HuH-7.5 (cell line): Measurements from ENCODE around the gene CENPP.
"Not testable (repeated sequence)": the region's sequence is repeated elsewhere in the genome, so short reads cannot be mapped to it uniquely, and the experiment has no call there.

ENCODE experiments used
- DNase-seq: peaks from one replicate; pipeline ENCODE4 v3.0.0; 2011; ENCODE audit warnings: low spot score

The CENPP gene

DNA sequence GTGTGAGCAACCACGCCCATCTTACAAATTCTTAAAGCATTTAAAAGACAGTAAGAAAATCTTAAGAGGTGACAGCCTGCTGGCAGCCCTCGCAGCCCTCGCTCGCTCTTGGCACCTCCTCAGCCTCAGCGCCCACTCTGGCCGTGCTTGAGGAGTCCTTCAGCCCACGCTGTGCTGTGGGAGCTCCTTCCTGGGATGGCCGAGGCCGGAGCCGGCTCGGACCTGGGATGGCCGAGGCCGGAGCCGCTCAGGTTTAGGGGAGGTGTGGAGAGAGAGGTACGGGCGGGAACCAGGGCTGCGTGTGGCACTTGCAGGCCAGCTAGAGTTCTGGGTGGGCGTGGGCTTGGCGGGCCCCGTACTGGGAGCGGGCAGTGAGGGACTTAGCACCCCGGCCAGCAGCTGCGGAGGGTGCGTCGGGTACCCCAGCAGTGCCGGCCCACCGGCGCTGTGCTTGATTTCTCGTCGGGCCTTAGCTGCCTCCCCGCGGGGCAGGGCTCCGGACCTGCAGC is 219.3 kb downstream of the CENPP start:
- DNase-seq = no peak

DNA sequence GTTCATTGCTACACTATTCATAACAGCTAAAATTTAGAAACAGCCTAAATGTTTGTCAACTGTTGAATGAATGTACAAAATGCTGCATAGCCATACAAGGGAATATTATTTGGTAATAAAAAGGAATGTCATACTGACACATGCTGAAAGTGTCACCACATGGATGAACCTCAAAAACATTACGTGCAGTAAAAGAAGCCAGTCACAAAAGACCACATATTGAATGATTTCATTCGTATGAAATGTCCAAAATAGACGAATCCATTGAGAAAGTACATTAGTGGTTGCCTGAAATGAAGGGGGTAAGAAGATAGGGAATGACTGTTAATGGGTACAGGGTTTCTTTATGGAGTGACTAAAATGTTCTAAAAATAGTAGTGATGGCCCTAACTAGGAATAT is 221.6 kb downstream of the CENPP start:
- no peak for DNase-seq

DNA sequence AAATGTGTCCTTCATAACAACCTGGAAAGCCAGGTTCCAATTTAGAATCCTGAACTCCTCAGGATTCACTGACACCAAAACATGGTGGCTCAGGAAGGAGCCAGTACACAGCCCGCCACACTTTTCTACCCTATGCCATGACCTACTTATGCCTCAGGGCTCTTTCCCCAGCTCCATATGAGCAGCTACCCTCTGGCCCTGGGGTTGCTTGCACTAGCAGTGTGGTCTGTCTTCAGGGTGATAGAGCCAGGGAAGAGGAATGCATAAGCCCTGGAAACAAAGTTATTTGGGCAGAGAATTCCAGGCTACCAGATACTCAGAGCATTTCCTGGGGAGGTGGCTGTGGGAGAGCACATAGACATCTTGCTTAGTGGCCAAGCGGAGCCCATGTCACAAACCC is 225.0 kb downstream of the CENPP start:
- no peak for DNase-seq

DNA sequence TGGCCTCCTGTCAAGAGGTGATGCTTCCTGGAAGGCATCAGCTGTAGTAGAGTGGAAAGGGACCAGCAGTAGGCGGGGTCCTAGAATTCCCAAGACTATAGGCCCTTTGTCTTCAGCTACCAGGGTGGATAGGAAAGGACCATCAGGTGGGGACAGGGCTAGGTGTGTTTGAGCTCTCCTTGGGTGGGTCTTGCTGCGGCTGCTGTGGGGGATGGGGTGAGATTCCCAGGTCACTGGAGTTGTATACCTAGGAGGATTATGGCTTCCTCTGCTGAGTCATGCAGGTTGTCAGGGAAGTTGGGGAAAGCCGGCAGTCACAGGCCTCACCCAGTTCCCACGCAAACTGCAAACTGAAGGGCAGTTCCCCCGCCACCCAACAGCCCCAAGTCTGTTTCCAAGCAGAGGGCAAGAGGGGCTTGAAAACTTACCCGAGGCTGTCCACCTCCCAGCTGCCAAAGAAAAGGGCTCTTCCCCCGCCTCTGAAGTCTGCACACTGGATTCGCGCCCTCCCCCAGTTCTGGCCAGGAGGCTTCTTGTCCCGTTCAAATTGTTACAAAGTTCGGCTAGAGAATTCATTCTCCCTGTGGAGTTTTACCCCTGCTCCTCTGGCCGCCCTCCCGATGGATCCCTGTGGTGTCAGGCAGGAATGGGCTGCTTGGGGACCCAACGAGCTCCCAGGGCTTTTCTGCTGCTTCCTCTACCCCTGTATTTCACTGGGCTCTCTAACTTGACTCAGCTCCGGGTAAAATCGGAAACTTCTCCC is 233.0 kb downstream of the CENPP start:
- no peak for DNase-seq

DNA sequence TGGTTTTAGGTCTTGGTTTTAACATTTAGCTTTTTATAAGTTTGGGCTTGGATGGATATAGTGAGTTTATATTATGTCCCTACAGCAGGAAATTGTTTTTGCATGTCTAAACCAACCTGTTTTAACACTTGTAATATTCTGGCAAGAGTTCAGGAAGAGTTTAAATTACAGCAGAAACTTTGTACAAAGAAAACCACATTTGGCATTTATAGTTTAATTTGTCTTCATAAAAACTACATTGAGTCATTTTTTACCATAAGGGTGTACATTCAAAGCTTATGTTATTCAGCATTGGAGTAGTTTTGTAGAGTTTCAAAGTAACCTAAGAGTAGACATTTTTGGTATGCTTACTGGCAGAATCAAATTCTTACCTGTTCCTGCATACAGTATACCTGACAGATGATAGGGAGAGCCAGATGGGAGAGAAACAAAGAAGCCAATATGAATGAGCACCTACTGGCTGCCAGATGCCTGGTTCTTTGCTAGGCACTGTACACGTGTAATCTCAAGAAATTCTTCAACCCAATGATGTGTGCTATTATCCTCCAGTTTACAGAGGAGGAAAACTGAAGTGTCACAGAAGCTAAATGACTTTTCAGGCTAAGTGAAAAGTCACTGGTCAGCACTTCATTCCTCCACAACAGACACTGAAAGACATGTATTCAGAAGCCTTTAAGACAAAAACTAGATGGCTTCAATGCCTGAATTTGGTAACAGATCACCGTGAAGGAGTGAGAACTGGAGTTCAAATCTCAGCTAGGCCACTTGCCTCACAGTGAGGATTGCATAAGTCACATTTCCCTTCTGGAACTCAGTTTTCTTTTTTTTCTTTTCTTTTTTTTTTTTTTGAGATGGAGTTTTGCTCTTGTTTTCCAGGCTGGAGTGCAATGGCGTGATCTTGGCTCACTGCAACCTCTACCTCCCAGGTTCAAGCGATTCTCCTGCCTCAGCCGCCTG is 235.9 kb downstream of the CENPP start:
- DNase-seq = no peak

DNA sequence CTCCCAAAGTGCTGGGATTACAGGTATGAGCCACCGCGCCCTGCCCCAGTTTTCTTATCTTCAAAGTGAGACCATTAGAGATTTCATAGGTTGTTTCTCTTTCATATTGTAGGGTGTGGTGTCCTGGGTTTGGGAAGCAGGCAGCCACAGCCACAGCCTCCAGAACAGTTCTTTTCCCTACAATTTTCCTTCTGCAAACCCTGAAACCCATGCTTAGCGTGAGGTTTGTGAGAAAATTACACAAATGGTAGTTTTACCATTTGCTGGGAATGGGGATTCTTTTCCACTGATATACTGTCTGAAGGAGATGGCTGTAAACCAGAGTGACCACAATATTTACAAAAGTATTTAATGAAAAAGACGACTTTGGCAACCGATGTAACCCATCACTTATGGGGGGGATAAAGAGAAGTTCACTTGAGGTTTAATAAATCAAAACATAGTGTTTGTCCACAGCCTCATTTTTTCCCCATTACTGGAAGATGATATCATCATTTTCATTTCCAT is 236.8 kb downstream of the CENPP start:
- no peak for DNase-seq

DNA sequence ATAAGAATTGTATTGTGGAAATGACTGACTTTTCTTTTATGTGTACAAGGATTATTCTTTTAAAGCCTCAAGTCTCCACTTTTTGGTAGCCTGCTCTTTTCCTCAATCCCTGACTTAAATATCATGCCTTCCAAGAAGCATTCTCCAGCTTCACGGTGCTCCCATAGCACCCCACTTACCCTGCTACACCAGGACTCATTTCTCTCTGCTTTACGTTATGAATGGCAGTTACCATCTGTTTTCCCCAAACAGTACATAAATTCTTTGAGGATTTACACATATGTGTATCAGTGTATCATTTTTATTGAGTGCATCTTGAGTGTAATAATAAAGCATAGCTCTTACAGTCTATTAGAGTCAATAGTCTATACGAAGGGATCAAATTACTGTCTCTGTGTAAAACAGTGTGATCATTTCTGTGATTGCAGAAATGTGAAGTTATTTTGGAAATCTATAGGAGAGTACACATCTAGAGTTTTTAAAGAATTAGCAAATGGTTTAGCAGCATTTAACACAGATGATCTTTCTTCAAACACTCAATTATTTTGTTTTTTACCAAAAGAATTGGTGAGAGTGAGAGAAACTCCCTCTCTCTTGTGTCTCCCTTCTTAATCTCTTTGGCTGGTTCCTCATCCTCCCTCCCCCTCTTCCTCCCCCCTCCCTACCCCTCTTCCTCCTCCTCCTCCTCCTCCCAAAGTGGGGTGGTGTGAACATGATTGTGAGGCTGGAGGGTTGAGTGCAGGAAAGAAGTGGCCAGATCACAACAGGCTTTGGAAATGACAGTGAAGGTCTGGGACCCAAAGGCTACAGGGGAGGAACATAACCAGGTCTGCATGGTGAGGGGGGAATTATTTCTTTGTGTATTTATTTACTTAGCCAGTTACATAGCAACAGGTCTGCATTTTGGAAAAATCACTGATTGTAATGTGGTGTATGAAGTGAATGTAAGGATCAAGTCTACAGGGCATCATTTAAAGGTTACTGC is 237.7 kb downstream of the CENPP start:
- DNase-seq = no peak

DNA sequence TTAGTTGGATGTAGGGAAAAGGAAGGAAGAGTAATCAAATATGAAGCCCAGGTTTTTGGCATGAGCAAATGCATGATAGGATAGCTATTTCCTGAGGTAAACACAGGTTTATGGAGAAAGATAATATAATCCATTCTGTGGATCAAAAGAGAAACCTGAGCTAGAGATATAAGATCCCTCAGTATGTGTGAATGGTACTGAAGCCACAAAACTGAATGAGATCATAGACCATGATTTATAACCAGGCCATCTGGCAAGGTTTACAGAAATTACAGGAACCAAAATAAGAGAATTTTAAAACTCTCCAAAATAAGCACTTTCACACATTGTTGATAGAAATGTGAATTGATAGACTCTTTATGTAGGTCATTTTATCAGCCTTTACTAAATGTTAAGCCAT is 238.8 kb downstream of the CENPP start:
- DNase-seq = no peak

DNA sequence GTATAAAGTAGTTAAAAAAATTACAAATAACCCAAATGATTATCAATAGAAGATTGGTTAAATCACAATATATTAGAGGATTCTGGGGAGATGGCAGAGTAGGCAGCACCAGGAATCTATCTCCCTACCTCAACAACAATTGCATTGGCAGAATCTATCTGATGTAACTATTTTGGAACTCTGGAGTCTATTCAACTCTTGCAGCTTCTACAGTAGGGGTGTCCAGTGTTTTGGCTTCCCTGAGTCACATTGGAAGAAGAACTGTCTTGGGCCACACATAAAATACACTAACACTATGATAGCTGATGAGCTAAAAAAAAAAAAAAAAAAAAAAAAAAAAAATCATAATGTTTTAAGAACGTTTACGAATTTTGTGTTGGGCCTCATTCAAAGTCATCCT is 239.2 kb downstream of the CENPP start:
- DNase-seq = no peak

DNA sequence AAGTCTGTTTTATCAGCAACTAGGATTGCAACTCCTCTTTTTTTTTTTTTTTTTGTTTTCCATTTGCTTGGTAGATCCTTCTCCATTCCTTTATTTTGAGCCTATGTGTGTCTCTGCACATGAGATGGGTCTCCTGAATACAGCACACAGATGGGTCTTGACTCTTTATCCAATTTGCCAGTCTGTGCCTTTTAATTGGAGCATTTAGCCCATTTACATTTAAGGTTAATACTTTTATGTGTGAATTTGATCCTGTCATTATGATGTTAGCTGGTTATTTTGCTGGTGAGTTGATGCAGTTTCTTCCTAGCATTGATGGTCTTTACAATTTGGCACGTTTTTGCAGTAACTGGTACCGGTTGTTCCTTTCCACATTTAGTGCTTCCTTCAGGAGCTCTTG is 246.1 kb downstream of the CENPP start:
- not testable (repeated sequence) for DNase-seq

DNA sequence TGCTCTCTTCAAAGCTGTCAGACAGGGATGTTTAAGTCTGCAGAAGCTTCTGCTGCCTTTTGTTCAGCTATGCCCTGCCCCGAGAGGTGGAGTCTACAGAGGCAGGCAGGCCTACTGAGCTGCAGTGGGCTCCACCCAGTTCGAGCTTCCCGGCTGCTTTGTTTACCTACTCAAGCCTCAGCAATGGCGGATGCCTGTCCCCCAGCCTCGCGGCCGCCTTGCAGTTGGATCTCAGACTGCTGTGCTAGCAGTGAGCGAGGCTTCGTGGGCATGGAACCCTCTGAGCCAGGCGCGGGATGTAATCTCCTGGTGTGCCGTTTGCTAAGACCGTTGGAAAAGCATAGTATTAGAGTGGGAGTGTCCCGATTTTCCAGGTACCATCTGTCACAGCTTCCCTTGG is 247.9 kb downstream of the CENPP start:
- not testable (repeated sequence) for DNase-seq

DNA sequence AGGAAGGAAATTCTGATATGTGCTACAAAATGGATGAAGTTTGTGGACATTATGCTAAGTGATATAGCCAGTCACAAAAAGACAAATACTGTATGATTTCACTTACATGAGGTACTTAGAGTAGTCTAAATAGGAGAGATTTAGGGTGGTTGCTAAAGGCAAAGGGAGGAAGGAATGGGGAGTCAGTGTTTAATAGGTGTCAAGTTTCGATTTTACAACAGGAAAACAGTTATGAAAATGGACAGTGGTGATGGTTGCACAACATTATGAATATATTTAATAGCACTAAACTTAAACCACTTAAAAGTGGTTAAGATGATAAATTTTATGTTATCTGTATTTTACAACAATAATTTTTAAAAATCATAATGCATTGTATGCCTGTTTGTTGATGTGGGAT is 250.4 kb downstream of the CENPP start:
- no peak for DNase-seq

DNA sequence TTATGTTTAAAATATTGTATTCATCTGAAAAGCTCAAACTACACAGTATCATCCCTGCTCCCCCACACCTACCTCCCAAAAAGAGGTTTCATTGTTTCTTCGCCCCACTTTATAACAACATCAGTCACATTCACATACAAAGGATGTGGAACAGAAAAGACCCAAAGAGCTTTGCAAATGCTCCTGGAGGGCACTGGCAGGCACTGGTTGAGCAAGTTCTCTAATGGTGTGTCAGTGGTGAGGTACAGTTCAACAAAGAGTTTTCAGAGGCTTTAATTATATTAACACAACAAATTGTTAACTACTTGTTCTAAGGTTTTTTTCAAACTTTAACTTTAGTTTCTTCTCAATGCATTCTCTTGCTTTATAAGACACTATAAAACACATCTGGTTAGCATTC is 264.2 kb downstream of the CENPP start:
- no peak for DNase-seq

DNA sequence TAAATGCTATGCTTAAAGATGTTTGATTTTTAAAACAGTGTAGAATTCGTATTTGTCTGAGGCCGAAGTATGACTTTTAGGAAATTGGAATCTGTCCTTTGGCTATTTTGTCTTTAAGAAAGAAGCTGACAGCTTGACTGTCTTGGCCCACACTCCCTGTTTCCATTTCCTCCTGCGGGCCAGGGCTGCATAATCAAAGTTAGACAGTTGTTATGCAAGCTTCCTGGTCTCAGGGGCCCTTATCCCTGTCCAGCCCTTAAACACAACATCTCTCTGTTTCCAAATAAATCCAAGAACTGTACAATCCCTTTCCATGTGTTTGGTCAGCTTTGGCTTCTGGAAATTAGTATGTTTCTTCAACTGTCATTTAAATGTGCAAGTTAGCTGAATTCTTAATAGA is 264.6 kb downstream of the CENPP start:
- DNase-seq = no peak

DNA sequence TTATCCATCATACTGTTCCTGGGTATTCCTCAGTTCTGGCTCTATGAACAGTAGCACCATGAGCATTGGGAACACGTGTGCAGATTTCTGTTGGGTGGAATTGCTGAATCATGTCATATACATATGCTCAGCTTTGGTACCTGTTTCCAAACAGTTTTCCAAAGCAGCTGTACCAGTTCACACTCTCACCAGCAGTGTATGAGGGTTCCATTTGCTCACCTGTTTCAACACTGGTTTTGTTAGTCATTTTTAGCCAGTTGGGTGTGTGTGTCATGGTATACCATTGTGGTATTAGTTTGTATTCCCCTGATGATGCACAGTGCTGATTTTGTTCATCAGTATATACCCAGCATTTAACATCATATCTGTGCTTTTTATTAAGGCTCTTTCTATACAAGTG is 266.8 kb downstream of the CENPP start:
- DNase-seq = no peak

DNA sequence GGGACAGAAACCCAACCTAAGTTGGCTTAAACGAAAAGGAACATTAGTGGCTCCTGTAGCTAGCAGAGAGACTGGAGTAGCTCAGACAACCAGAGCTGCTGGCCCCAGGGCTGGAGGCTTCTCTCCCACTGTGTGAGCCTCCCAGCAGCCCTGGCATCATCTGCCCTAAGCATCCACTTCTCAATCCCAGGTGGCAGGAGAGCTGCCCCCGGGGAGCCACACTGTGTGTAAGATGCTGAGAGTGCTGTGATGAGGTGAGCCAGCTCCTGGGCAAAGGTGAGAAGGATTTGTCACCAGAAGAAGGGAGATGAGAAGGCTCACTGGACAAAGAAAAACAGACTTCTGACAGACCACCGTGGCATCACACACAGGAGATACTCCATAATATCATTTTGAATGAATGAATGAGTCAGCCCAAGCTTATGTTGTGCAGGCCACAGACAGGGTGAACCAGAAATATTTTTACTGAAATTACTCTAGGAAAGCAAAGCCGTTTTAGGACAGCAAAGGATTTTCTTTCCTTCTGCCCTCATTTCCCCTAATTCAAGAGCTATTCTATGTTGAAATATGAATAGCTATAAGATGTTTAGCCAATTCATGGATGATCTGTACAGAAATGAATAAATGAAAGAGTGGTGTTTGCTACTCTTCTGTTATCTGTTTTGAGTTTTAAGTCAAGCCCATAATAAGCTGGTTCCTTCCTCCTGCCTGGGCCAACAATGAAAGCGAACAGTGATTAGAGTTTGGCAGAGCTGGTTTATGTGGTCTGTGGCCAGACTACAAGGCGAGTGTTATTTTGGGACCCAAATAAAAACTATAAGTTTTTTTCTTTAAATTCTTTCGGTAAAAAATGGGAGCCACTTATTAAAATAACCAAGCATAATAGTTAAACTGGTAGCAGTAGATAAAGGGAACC is 267.5 kb downstream of the CENPP start:
- no peak for DNase-seq

DNA sequence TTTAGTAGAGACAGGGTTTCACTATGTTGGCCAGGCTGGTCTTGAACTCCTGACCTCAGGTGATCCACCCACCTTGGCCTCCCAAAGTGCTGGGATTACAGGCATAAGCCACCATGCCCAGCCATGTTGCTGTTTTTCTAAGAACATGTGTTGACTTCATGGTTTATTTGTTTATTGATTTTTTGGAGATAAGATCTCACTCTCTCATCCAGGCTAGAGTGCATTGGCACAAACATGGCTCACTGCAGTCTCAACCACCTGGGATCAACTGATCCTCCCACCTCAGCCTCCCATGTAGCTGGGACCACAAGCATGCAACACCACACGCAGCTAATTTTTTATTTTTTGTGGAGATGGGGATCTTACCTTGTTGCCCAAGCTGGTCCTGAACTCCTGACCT is 269.3 kb downstream of the CENPP start:
- not testable (repeated sequence) for DNase-seq

DNA sequence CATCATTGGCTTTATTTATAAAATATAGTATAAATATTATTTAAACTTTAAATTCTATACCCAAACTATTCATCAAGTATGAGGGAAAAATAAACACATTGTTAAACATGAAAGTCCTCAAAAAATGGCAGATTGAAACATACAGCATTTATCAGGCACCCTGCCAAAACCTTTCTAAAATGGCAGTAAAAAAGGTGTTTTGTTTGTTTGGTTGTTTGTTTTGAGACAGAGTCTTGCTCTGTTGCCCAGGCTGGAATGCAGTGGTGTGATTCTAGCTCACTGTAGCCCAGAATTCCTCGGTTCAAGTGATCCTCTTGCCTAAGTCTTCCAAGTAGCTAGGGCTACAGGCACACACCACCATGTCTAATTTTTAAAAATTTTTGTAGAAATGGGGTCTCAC is 270.2 kb downstream of the CENPP start:
- DNase-seq = no peak

DNA sequence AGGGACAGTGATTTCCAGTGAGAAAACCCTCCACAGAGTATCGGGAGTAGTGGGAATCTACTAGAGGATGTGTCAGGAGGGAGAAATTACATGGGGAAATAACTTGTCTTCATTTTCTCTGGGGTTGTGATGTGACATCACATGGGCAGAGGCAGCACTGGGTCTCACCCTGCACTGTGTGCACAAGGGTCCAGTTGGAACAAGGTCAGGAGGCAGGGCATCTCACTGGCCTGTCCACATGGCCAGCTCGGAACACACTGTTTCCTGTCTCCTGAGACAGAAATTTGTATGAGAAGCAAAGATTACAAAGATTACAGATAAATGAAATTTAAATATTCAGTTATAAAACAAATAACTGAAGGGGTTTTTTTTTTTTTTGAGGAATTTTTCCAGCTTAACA is 272.6 kb downstream of the CENPP start:
- DNase-seq = no peak

DNA sequence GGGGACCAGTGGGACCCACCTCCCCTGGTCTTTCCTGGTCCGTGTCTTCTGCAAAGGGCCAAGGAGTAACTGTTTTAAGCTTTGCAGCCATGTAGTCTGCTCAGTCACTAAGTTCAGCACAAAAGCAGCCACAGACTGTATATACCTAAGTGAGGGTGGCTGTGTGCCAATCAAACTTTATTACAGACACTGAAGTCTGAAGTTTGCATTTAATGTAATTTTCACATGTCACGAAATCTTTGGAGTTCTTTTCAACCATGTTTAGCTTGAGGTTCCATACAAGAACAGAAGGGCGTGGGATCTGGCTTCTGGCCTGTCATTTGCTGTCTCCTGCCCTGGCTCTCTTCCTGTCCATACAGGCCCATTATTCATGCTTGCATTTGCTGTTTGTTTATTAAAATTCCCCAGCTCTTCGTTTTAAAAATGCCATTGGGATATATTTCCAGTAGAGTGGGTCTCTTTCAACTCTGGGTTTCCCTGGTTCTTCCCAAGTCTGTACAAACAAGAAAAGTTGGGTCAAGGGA is 274.2 kb downstream of the CENPP start:
- no peak for DNase-seq
